ELF-1 (cell line): ENCODE data around the gene HNRNPA2B1.

Source experiments
- DNase-seq: peaks from one replicate; pipeline ENCODE4 v3.0.0-alpha.2; 2016; ENCODE audit warnings: low read depth, low spot score

HNRNPA2B1 gene

DNA sequence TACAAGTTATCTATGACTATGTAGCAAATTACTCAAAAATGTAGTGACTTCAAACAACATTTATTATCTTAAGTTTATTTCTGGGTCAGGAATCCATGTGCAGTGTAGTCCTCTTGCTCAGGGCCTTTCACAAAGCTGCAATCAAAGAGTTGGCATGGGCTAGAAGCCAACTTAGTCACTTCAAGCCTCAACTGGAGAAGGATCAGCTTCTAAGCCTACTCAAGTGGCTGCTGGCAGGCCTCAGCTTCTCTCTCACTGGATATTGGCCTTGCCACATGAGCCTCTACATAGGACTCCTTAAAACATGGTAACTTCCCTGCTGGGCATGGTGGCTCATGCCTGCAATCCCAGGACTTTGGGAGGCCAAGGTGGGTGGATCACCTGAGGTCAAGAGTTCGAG, 53.5 kb downstream of the HNRNPA2B1 start:
- DNase-seq = no peak

DNA sequence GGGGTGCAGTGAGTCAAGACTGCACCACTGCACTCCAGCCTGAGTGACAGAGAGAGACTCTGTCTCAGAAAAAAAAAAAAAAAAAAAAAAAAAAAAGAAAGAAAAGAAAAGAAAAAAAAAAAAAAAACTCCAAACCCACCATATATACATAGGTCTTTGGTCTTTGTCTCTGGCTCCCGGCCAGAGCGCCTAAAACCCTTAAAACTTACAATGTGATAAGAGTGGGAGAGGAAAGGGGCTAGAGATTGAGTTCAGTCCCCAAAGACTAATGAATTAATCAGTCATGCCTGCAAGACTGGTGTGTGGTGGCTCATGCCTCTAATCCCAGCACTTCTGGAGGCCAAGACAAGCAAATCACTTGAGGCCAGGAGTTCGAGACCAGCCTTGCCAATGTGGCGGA, 55.3 kb downstream of the HNRNPA2B1 start:
- DNase-seq = no peak

DNA sequence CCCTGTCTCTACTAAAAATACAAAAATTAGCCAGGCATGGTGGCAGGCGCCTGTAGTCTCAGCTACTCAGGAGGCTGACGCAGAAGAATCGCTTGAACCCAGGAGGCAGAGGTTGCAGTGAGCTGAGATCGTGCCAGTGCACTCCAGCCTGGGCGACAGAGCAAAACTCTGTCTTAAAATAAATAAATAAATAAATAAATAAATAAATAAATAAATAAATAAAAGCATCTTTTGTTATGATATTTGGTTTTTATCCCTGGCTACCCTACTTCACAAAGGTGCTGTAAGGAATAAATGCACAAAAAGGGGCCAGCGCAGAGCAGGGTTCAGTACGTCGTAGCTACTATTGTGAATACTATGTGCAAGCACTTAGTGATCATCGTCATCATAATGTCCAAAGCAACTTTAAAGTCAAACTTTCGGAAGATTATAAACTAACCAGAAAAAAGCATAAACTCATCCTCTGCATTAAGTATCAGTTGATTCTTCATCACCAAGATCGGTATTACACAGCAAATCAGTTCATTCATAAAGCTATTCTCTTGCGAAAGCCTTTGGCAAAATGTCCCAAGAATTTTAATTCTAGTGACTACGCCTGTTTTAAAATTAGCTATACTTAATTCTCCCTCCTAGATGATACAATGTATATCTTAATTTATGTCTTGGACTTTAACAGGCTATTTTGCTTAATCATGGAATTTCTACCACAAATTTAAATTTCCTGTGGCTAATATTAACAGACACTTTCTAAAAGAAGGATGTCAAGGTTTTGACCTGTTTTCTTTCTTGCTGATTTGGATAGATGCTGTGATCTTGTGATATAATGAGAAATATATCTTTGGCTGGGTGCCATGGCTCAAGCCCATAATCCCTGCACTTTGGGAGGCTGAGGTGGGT, 56.1 kb downstream of the HNRNPA2B1 start:
- no peak for DNase-seq

DNA sequence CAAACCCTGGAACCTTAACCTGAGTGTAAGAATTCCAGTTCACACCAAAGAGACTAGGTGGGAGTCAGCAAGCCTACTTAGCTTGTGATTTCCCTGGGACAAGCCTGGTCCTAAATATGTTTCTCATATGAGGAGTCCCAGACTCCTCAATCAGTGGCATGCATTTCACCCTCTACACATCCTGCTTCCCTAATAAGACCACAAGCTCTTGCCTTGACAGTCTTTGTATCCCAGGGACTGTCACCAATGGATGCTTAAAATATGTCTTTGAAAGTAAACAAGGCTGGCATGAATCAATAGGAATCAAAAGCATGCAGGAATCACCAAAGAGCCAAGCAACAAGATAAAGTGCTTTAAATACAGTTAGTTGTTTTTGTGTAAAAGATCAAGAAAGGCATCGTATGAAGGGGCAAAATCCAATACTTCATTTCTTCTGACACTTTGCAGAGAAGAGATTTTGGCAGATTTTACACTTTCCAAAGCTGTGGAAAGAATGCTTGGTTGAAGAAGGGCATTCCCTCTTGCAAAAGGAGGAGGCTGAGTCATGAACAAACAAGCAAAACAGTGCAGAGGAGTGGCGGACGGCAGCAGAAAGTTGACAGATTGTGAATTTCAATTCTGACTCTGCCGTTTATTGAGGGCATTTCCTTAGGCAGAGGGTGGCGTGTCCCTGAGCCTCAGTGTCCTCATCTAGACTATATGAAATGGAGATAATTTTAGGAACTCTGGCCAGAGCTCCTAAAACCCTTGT, 57.1 kb downstream of the HNRNPA2B1 start:
- DNase-seq = no peak

DNA sequence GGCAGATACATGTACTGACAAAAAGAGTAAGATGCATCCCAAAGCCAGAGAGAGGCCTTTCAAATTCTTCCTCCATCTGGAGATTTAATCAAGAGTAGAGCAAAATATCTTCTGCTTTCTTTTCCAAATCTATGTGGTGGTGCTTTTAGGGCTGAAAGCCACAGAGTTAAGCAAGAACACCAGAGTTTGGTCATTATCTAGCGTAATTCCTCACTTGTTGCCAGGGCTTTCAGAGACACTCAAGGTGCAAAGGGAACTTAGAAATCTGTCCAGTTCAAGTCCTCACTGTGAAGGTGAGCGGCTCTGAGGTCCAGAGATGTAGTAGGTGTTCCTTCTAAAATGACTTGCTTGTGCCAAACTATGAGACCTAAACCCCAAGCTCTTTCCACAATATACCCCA, 59.5 kb downstream of the HNRNPA2B1 start:
- DNase-seq = no peak

DNA sequence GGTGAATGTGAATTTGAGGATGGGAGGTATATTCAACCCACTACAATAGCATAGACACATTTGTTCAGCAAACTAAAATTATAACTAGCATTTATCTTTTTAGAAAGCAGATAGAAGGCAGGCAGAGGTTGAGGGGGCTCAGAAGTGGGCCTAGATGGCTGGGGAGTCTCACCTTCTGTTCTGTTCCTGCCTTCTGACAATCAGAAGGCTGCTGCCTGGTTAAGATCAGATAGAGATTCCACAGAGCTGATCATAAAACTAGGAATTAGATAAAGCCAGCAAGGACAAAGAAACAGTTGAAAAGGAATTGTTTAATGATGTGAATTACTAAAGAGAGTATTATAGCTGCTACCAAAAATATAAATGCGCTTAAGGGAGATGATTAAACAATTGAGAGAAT, 60.2 kb downstream of the HNRNPA2B1 start:
- no peak for DNase-seq
